ENCODE measurements around the gene ARHGAP44. TPM values are rescaled to one million over a fixed set of nuclear protein-coding genes. Genes with fewer than 3 reads are reported as not detected.

The ARHGAP44 gene
- total and polyA plus RNA-seq, 2 of the 4 experiments (the other 2 are of a cell fraction), result 0.54 to 1.0 TPM

DNA sequence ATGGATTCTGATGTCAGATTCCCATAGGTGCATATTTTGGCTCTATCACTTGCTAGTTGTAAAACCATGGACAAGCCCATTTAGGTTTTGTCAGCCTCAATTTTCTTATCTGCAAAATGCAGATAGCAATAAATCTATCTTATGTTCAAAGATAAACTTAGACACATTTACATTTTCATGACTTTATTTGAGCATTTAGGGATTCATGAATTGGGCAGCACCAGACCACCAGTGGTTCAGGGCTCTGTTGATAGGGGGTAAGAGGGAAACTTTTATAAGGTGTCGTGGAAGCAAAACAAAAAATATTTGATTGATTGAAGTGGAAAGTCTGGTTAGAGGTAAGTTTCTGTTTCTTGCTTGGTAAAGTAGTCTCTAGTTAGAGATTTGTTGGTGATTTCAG lies 17.3 kb downstream of the ARHGAP44 start:
- intact Hi-C loops (cut with micrococcal nuclease) (no loop called here), in situ Hi-C loops (cut with MboI; ENCODE audit: low sequenced_read_pairs) (loop anchor here (25.0 kb wide), 1 partner anchor 106 kb away; no protein-coding TSS in a partner anchor), dilution Hi-C loops (cut with HindIII; ENCODE audit: low sequenced_read_pairs, unreplicated experiment) (no loop called here)
- TF ChIP-seq, protein P1, sequence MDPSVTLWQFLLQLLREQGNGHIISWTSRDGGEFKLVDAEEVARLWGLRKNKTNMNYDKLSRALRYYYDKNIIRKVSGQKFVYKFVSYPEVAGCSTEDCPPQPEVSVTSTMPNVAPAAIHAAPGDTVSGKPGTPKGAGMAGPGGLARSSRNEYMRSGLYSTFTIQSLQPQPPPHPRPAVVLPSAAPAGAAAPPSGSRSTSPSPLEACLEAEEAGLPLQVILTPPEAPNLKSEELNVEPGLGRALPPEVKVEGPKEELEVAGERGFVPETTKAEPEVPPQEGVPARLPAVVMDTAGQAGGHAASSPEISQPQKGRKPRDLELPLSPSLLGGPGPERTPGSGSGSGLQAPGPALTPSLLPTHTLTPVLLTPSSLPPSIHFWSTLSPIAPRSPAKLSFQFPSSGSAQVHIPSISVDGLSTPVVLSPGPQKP (IDR thresholded peaks at IDR 0.05; ENCODE audit: borderline replicate concordance, low read depth, low read length), result no peak
- TF ChIP-seq RAD21 (IDR thresholded peaks at IDR 0.05; ENCODE audit: low read length) (no peak), MAZ (IDR thresholded peaks at IDR 0.05; ENCODE audit: borderline replicate concordance, low read depth, low read length) (no peak), NFE2L2 (IDR thresholded peaks at IDR 0.05; ENCODE audit: low read depth, low read length) (no peak), MXI1 (IDR thresholded peaks at IDR 0.05; ENCODE audit: borderline replicate concordance, low read depth, low read length) (no peak), CEBPB (IDR thresholded peaks at IDR 0.05; ENCODE audit: low read depth, low read length) (no peak), POLR2A (IDR thresholded peaks at IDR 0.05; ENCODE audit: low read depth, low read length) (no peak)
- TF ChIP-seq, protein P2, sequence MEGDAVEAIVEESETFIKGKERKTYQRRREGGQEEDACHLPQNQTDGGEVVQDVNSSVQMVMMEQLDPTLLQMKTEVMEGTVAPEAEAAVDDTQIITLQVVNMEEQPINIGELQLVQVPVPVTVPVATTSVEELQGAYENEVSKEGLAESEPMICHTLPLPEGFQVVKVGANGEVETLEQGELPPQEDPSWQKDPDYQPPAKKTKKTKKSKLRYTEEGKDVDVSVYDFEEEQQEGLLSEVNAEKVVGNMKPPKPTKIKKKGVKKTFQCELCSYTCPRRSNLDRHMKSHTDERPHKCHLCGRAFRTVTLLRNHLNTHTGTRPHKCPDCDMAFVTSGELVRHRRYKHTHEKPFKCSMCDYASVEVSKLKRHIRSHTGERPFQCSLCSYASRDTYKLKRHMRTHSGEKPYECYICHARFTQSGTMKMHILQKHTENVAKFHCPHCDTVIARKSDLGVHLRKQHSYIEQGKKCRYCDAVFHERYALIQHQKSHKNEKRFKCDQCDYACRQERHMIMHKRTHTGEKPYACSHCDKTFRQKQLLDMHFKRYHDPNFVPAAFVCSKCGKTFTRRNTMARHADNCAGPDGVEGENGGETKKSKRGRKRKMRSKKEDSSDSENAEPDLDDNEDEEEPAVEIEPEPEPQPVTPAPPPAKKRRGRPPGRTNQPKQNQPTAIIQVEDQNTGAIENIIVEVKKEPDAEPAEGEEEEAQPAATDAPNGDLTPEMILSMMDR (conservative IDR thresholded peaks at IDR 0.05; ENCODE audit: low read depth, low read length), result no peak
- no peaks in the 10 kb centered on the region for H3K27me3 ChIP-seq (ENCODE audit: control insufficient read depth, insufficient read depth, low read length)
- peaks cover 2% of the 10 kb centered on the region for H3K9me3 ChIP-seq (ENCODE audit: control insufficient read depth, insufficient read depth, low read length)
- H3K56ac ChIP-seq (ENCODE audit: extremely low read depth, insufficient read depth, low read length), result no peak overlapping the region
- no peaks in the 10 kb centered on the region for H3K9me1 ChIP-seq (ENCODE audit: insufficient read depth, low read length)
- no peak overlapping the region for H2BK20ac ChIP-seq (ENCODE audit: low read depth, low read length)
- no CpG with 5 or more reads among the region's 1 CpG for WGBS, 2 experiments (ENCODE audit: extremely low coverage in 2 of 2, insufficient read length in 1 of 2)
- no peaks in the 10 kb centered on the region; the same call in 1 of the 2 replicates for H4K20me1 ChIP-seq (ENCODE audit: insufficient read depth, low read length)
- no peak overlapping the region for H4K5ac ChIP-seq (ENCODE audit: low read depth, low read length)
- DNase-seq (no peak), ATAC-seq (ENCODE audit: low read depth) (no peak)
- H3K4me3 ChIP-seq (ENCODE audit: insufficient read depth, low read depth, low read length), result no peak overlapping the region
- no peak overlapping the region for H4K8ac ChIP-seq (ENCODE audit: low read depth in 2 of 2, low read length in 2 of 2)
- CTCF ChIA-PET, result no interaction called here
- H3K4me1 ChIP-seq (ENCODE audit: control insufficient read depth, insufficient read depth, low read length), result no peaks in the 10 kb centered on the region
- no peak overlapping the region for H2AK5ac ChIP-seq (ENCODE audit: low read depth, low read length)
- H2AFZ ChIP-seq (replicated peaks; ENCODE audit: low read length, poor library complexity), result no peak overlapping the region
- H2BK120ac ChIP-seq (ENCODE audit: low read depth, low read length), result no peak overlapping the region
- H2BK15ac ChIP-seq (ENCODE audit: low read depth, low read length), result no peak overlapping the region
- H3K9ac ChIP-seq (ENCODE audit: low read depth, low read length), result no peak overlapping the region
- POLR2A ChIA-PET (ENCODE audit: unreplicated experiment), result no interaction called here
- H4K91ac ChIP-seq (ENCODE audit: insufficient read depth, low read depth, low read length), result no peak overlapping the region
- no peak overlapping the region for H3K23ac ChIP-seq (ENCODE audit: low read depth, low read length)
- no peak overlapping the region for H2BK5ac ChIP-seq (ENCODE audit: low read depth, low read length, poor library complexity, severe bottlenecking)
- H3K4me2 ChIP-seq (ENCODE audit: low read depth, low read length), result no peak overlapping the region
- H2AK9ac ChIP-seq (replicated peaks; ENCODE audit: low read depth, low read length, poor library complexity), result no peak overlapping the region
- no peak overlapping the region for H3K14ac ChIP-seq (replicated peaks; ENCODE audit: low read depth, low read length)
- no peaks in the 10 kb centered on the region for H3K36me3 ChIP-seq (ENCODE audit: control insufficient read depth, insufficient read depth, low read length)
- H3K4ac ChIP-seq (ENCODE audit: low read depth, low read length), result no peak overlapping the region
- no peaks in the 10 kb centered on the region for H3K79me1 ChIP-seq (ENCODE audit: low read depth in 1 of 2, low read length in 2 of 2)
- no peak overlapping the region for H3K27ac ChIP-seq (ENCODE audit: insufficient read depth, low read length)
- H3K18ac ChIP-seq (ENCODE audit: low read depth, low read length), result no peak overlapping the region
- BruUV-seq (replicated peaks), result no TSS peak

All from IMR-90 (cell line).